HCT116 (cell line): ENCODE data around the gene RIT2.

ENCODE experiments used
- ATF3 ChIP-seq: IDR thresholded peaks from 2 replicates; pipeline ENCODE4 v1.6.1; 2012
- CTCF ChIP-seq, 3 experiments: fragments of 200-600 bp in 1 of 3; sonication (generic) in 1 of 3; IDR thresholded peaks in 2 of 3; conservative IDR thresholded peaks in 1 of 3; 2 replicates each; pipeline ENCODE4 v1.5.1; 2012 to 2017; ENCODE audit warnings: low read depth in 2 of 3, low read length in 2 of 3, antibody characterized with exemption in 1 of 3, borderline replicate concordance in 1 of 3, control low read depth in 1 of 3, mild to moderate bottlenecking in 1 of 3, mixed read lengths in 1 of 3, mixed run types in 1 of 3, moderate library complexity in 1 of 3; ENCODE audit not compliant: insufficient read depth in 1 of 3
- POLR2A ChIP-seq: IDR thresholded peaks from 2 replicates; pipeline ENCODE4 v1.7.0; 2011; ENCODE audit warnings: borderline replicate concordance; ENCODE audit not compliant: insufficient read depth, insufficient read length; ENCODE audit errors: extremely low read depth

GRCh38 chr18:42781298-42781815 lies 334.1 kb downstream of the RIT2 start:
- TF ChIP-seq ATF3 = no peak
- no peak for TF ChIP-seq POLR2A
- no peak for TF ChIP-seq CTCF (IDR thresholded peaks at IDR 0.05 in 2 of 3, conservative IDR thresholded peaks at IDR 0.05 in 1 of 3; ENCODE audit: borderline replicate concordance in 1 of 3, insufficient read depth in 1 of 3, low read depth in 2 of 3, low read length in 2 of 3)
